Inflammatory macrophage treated with lipopolysaccharide for 4 hours (primary cell): Measurements from ENCODE around the gene ASB10.

ENCODE experiments used
- DNase-seq: peaks from one replicate; pipeline ENCODE4 v3.0.0-alpha.2; 2020

The ASB10 gene

GRCh38 chr7:151186640-151187408 lies at the start of gene ASB10:
Gene ASB10, minus strand, starts transcription at chr7:151187250. Its CDS starts 120 bp downstream, at chr7:151187130.
- no peak for DNase-seq

DNA sequence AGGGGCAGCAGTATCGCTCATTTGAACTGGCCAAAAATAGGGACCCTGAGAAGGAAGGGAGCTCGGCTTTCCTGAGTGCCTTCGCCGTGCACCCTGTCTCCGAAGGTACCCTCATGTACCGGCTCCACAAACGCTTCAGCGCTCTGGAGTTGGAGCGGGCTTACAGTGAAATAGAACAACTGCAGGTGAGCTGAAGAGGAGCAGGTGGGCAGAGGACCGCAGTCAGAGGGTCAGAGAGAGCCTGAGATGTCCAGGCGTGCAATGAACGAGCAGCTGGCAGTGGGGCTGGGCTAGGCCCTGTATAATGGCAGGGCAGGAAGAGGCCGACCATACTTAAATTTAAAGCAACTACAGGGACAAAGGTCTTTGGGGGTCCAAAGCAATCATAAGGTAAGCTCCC lies 49.4 kb upstream of the ASB10 start:
- no peak for DNase-seq

- no peak for DNase-seq
Observed at GRCh38 chr7:151235091-151235787, 48.2 kb upstream of the ASB10 start.

DNA sequence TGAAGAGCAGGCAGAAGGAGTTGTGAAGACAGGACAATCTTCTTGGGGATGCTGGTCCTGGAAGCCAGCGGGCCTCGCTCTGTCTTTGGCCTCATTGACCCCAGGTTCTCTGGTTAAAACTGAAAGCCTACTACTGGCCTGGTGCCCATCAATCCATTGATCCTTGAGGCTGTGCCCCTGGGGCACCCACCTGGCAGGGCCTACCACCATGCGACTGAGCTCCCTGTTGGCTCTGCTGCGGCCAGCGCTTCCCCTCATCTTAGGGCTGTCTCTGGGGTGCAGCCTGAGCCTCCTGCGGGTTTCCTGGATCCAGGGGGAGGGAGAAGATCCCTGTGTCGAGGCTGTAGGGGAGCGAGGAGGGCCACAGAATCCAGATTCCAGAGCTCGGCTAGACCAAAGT lies 46.8 kb upstream of the ASB10 start:
- no peak for DNase-seq

- peak; percentile 82 for DNase-seq
Observed at GRCh38 chr7:151232917-151233701, 46.1 kb upstream of the ASB10 start.

- DNase-seq: peak; percentile 90
Observed at GRCh38 chr7:151232091-151232916, 45.3 kb upstream of the ASB10 start, which contains the start of gene CHPF2. Gene CHPF2, plus strand, starts transcription at chr7:151232483. Its CDS starts 1,529 bp downstream, at chr7:151234012.

DNA sequence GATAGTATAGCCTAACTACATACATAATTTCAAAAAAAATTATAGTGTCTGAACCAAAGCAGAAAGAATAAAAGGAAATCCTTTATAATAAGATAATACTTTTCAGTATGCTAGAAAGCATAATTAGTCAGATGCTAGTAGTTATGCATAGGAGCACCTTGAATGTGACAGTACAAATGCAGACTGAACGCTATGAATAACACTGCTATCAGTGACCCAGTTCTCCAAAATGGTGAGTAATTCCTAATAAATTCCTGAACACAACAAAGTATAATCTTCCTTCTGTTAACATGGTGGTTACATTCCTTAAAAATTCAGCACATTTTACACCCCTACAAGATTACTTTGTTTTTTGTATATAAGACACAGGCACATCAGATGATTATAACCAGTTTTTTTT lies 44.0 kb upstream of the ASB10 start:
- no peak for DNase-seq

- no peak for DNase-seq
Observed at GRCh38 chr7:151229249-151229648, 42.2 kb upstream of the ASB10 start.

- DNase-seq: no peak
Observed at GRCh38 chr7:151228024-151228866, 41.2 kb upstream of the ASB10 start.

GRCh38 chr7:151226875-151227782 lies 40.1 kb upstream of the ASB10 start, which contains the start of gene ABCF2:
Gene ABCF2, minus strand, starts transcription at chr7:151227205. Its CDS starts 747 bp downstream, at chr7:151226458.
- peak; percentile 99 for DNase-seq

DNA sequence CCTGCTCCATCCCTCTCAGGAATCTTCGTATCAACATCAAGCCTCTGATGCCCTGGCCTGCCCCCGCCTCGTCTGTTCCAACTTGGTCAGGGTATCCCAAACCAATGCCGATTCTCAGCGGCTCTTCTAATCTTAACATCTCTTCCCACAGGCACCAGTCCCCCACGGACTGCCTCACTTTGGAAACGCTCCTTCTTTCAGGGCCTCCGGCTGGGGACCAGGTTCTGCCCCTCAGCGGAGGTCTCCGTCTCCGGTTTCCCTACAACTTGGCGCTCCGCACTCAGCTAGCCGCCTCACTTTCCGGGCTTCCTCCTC lies 39.5 kb upstream of the ASB10 start:
- DNase-seq: no peak

- peak; percentile 58 for DNase-seq
Observed at GRCh38 chr7:151225948-151226510, 39.0 kb upstream of the ASB10 start.

DNA sequence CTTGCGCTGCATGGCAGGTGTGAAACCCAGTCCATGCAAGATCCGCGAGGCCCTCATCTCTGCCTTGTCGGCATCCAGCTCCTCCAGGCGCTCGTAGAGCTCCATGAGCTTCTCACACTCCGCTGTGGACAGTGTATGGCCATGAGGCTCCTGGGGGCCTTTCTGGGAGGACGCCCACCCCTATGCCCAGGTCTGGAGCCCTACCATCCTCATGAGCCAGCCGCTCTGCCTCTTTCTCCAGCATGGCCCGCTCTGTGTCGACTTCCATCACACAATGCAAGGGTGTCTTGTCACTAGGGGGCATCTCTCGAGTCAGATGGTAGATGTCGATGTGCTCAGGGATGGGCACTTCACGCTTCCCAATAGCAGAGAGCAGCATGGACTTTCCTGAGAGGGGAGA lies 36.7 kb upstream of the ASB10 start:
- no peak for DNase-seq

DNA sequence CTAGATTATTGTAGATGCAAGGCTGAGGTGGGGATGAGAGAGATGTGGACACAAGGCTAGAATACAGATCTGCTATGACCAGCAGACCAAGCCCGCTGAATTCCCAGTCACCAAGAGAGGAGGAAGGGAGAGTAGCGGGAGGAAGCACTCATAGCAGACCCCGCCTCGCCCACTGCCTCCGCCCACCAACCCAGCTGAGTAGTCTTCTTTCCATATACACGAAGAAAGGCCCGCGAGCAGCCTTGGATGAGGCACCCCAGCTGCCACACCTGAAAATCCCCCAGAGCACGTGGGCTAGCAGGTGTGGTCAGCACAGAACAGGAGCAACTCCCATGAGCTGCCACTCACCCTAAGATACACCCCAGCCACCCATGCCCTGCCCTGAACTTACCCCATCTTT lies 31.1 kb upstream of the ASB10 start:
- no peak for DNase-seq

- DNase-seq: no peak
Observed at GRCh38 chr7:151215396-151215795, 28.3 kb upstream of the ASB10 start.

DNA sequence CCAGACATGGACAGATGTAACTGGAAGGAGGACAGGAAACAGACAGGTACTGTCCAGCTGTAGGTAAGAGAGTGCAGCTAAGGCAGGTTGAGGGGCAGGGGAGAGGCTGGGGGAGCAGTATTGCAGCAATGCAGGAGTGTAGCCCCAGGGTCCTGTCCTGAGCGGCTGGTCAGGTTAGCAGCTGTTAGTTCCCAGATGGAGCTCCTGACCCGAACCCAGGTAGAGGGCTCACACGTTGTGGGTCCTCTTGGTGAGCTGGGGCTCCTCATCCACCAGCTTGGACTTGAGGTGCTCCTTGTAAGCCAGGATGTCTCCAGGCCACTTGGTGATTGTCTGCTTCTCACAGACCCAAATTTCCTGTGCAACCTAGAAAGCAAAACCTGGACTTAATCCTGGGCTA lies 26.8 kb upstream of the ASB10 start:
- DNase-seq: no peak

- no peak for DNase-seq
Observed at GRCh38 chr7:151212626-151213025, 25.6 kb upstream of the ASB10 start.

DNA sequence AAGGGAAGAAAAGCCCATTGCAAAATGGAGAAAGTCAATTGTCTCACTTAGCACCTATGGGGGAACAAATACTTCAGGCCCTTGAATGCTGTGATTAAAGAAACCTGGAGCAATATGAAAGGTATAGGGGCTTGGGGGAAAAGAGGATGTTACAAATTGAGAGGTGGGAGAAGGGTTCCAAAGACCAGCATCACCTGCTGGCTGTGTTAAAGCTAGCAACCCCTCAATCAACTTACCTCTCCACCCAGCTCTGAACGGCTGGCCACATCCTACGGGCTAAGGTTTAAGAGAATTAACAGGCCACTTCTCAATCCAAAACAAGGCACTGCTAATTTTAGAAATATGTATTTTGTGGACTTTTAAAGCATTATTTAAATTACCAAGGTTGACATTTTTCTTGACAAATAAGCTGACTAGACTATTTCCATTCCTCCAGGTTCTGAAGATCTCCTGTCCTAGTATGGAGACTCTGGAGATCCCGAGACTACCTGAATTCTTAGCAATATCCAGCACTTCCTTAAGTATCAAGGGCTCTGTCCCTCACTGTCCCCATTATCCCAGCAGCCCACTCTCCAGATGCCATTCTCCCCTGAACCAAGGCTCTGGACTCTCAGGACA lies 24.2 kb upstream of the ASB10 start:
- no peak for DNase-seq

- no peak for DNase-seq
Observed at GRCh38 chr7:151210087-151210854, 23.2 kb upstream of the ASB10 start, which contains the start of gene H2BK1. Gene H2BK1, minus strand, starts transcription at chr7:151210488. Its CDS starts 170 bp downstream, at chr7:151210318.
